Caco-2 (cell line): ENCODE measurements around the gene PRR3. TPM values are rescaled to one million over a fixed set of nuclear protein-coding genes. Genes with fewer than 3 reads are reported as not detected.

Experiments used
- BruUV-seq: library from RNA; stranded (reverse); fragments of 400-500 nt; replicated peaks from 2 replicates; lab custom pipeline; 2021; lab: Mats Ljungman, UMichigan
- CTCF ChIA-PET: fragments of 300-600 bp; sonication (Branson Sonifier 250); formaldehyde crosslinking; loops from one replicate; lab custom pipeline; 2022; ENCODE audit warnings: antibody characterized with exemption; lab: Charles Lee
- POLR2A ChIA-PET: fragments of 300-600 bp; sonication (Branson Sonifier 250); formaldehyde crosslinking; loops from one replicate; lab custom pipeline; 2022; ENCODE audit warnings: antibody characterized with exemption; lab: Charles Lee
- DNase-seq, 2 experiments: peaks; one replicate each; pipeline versions ENCODE4 v3.0.0 to v3.0.0-alpha.2; 2020 to 2022
- H3K27me3 ChIP-seq: replicated peaks from 2 replicates; pipeline ENCODE4 v1.6.0; 2011; ENCODE audit warnings: low read length; ENCODE audit not compliant: control insufficient read depth, insufficient read depth
- H3K36me3 ChIP-seq: 2 replicates; pipeline ENCODE4 v1.5.1; 2011; ENCODE audit warnings: low read length; ENCODE audit not compliant: control insufficient read depth, insufficient read depth
- H3K4me1 ChIP-seq: fragments of 250-450 bp; sonication (Bioruptor Pico); 2 replicates; pipeline ENCODE4 v1.5.1; 2020; ENCODE audit warnings: mild to moderate bottlenecking
- H3K4me3 ChIP-seq: 2 replicates; pipeline ENCODE4 v1.5.1; 2011; ENCODE audit warnings: low read depth, mild to moderate bottlenecking, control low read depth, low read length
- H3K9me3 ChIP-seq: fragments of 250-450 bp; sonication (Bioruptor Pico); 2 replicates; pipeline ENCODE4 v1.5.1; 2020; ENCODE audit warnings: mild to moderate bottlenecking, moderate library complexity
- H3K27ac Mint-ChIP-seq: one replicate; pipeline ENCODE4 v1.8.0; 2022; ENCODE audit warnings: mixed read lengths; ENCODE audit not compliant: unreplicated experiment
- H3K27me3 Mint-ChIP-seq: one replicate; pipeline ENCODE4 v1.8.0; 2022; ENCODE audit warnings: mixed read lengths; ENCODE audit not compliant: insufficient read depth, unreplicated experiment
- H3K36me3 Mint-ChIP-seq: one replicate; pipeline ENCODE4 v1.8.0; 2022; ENCODE audit warnings: mild to moderate bottlenecking, mixed read lengths; ENCODE audit not compliant: insufficient read depth, unreplicated experiment
- H3K4me1 Mint-ChIP-seq: one replicate; pipeline ENCODE4 v1.8.0; 2022; ENCODE audit warnings: low read depth, mixed read lengths; ENCODE audit not compliant: unreplicated experiment
- H3K4me3 Mint-ChIP-seq: one replicate; pipeline ENCODE4 v1.8.0; 2022; ENCODE audit warnings: mild to moderate bottlenecking, moderate library complexity, mixed read lengths; ENCODE audit not compliant: unreplicated experiment
- H3K9me3 Mint-ChIP-seq: one replicate; pipeline ENCODE4 v1.8.0; 2022; ENCODE audit warnings: mixed read lengths; ENCODE audit not compliant: unreplicated experiment
- intact Hi-C: fragments of 100-400 bp; cut with micrococcal nuclease; formaldehyde crosslinking; loops from one replicate; pipeline ENCODE4 v1.10.0; 2022; ENCODE audit not compliant: unreplicated experiment
- total RNA-seq: library from RNA; stranded (reverse); gene quantifications from 2 replicates; pipeline ENCODE4 v1.2.3, GENCODE V29; 2022
- TF ChIP-seq, protein P1 (sequence below), 2 experiments: fragments of 200-600 bp in 1 of 2; IDR thresholded peaks; 1 replicate in 1 of 2; 2 replicates in 1 of 2; pipeline versions ENCODE4 v1.5.1 to v1.8.0; 2011 to 2022; ENCODE audit warnings: antibody characterized with exemption in 1 of 2, control low read depth in 1 of 2, inconsistent platforms in 1 of 2, low read depth in 1 of 2, low read length in 1 of 2, mild to moderate bottlenecking in 1 of 2, moderate library complexity in 1 of 2; ENCODE audit not compliant: insufficient read depth in 1 of 2, severe bottlenecking in 1 of 2, unreplicated experiment in 1 of 2

Gene PRR3
- total RNA-seq, 1 experiment from 2014 or later = 20.3 TPM

DNA sequence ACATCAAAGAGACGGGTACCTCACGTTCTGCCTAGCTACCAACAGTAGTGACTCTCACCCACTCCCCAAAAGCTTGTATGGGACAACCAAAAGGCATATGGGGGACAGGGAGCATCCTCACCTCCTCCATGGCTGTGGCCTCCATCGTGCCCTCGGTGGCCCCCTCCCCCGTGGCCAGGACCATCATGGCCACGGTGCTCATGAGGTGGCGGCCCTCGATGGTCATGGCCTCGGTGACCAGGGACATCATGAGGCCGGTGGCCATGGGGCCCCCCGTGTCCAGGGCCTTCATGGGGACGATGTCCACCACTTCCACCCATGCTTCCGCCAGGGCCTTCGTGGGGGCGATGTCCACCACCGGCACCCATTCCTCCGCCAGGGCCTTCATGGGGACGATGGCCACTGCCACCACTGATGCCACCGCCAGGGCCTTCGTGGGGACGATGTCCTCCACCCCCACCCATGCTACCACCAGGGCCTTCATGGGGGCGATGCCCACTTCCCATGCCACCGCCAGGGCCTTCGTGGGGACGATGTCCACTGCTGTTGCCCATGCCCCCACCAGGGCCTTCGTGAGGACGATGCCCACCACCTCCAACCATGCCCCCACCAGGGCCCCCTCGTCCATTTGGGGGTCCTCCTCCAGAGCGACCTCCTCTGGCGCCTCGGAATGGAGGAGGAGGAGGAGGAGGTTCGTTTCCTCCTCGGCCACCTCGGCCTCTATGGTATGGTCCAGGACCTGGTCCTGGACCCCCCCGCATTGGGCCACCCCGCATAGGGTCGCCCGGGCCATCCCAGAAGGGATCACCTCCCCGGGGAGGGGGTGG lies 44.9 kb downstream of the PRR3 start:
- Histone ChIP-seq H3K36me3 (peaks cover 11% of the 10 kb centered on the region), H3K4me1 (no peaks in the 10 kb centered on the region), H3K4me3 (no peak overlapping the region), H3K9me3 (no peaks in the 10 kb centered on the region), H3K27me3 (no peaks in the 10 kb centered on the region)
- TF ChIP-seq, protein P1, sequence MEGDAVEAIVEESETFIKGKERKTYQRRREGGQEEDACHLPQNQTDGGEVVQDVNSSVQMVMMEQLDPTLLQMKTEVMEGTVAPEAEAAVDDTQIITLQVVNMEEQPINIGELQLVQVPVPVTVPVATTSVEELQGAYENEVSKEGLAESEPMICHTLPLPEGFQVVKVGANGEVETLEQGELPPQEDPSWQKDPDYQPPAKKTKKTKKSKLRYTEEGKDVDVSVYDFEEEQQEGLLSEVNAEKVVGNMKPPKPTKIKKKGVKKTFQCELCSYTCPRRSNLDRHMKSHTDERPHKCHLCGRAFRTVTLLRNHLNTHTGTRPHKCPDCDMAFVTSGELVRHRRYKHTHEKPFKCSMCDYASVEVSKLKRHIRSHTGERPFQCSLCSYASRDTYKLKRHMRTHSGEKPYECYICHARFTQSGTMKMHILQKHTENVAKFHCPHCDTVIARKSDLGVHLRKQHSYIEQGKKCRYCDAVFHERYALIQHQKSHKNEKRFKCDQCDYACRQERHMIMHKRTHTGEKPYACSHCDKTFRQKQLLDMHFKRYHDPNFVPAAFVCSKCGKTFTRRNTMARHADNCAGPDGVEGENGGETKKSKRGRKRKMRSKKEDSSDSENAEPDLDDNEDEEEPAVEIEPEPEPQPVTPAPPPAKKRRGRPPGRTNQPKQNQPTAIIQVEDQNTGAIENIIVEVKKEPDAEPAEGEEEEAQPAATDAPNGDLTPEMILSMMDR (IDR thresholded peaks at IDR 0.05; ENCODE audit: insufficient read depth in 1 of 2, low read depth in 1 of 2, low read length in 1 of 2, severe bottlenecking in 1 of 2, unreplicated experiment in 1 of 2) = no peak
- no peak for DNase-seq
- Mint-ChIP-seq H3K27ac (no peak overlapping the region), H3K4me3 (no peak overlapping the region), H3K27me3 (no peaks in the 10 kb centered on the region), H3K36me3 (peaks cover 95% of the 10 kb centered on the region), H3K9me3 (no peaks in the 10 kb centered on the region), H3K4me1 (no peaks in the 10 kb centered on the region)
- intact Hi-C loops = no loop called here
- no TSS peak for BruUV-seq
- ChIA-PET POLR2A (no interaction called here), CTCF (no interaction called here)

GRCh38 chr6:30603961-30604360 lies 46.9 kb downstream of the PRR3 start:
- BruUV-seq = no TSS peak
- Histone ChIP-seq H3K36me3 (peaks cover 13% of the 10 kb centered on the region), H3K4me3 (no peak overlapping the region)

GRCh38 chr6:30610065-30610464 lies 53.0 kb downstream of the PRR3 start:
- DNase-seq = no peak
- H3K4me3 Mint-ChIP-seq = no peak overlapping the region
- H3K27me3 Mint-ChIP-seq = no peaks in the 10 kb centered on the region
- H3K4me3 ChIP-seq = no peak overlapping the region
- H3K27ac Mint-ChIP-seq = no peak overlapping the region
- peaks cover 4% of the 10 kb centered on the region for H3K36me3 ChIP-seq
- CTCF ChIA-PET = no interaction called here
- TF ChIP-seq, protein P1 (IDR thresholded peaks at IDR 0.05; ENCODE audit: insufficient read depth in 1 of 2, low read depth in 1 of 2, low read length in 1 of 2, severe bottlenecking in 1 of 2, unreplicated experiment in 1 of 2) = no peak
- POLR2A ChIA-PET = interaction anchor here (1.0 kb wide), 1 partner anchor 9 kb away, joined by 4 read pairs; no protein-coding TSS in a partner anchor
- peaks cover 90% of the 10 kb centered on the region for H3K36me3 Mint-ChIP-seq
- H3K4me1 ChIP-seq = no peaks in the 10 kb centered on the region
- peaks cover 14% of the 10 kb centered on the region for H3K4me1 Mint-ChIP-seq
- no peaks in the 10 kb centered on the region for H3K27me3 ChIP-seq
- BruUV-seq = no TSS peak
- no peaks in the 10 kb centered on the region for H3K9me3 Mint-ChIP-seq
- H3K9me3 ChIP-seq = no peaks in the 10 kb centered on the region
- intact Hi-C loops = no loop called here

More at GRCh38 chr6:30603961-30604360, 46.9 kb downstream of the PRR3 start:
- CTCF ChIA-PET = no interaction called here
- peaks cover 95% of the 10 kb centered on the region for H3K36me3 Mint-ChIP-seq
- intact Hi-C loops = no loop called here
- Histone ChIP-seq H3K4me1 (no peaks in the 10 kb centered on the region), H3K9me3 (no peaks in the 10 kb centered on the region), H3K27me3 (no peaks in the 10 kb centered on the region)
- POLR2A ChIA-PET = interaction anchor here (0.6 kb wide), 1 partner anchor 11 kb away, joined by 8 read pairs; no protein-coding TSS in a partner anchor
- TF ChIP-seq, protein P1 (IDR thresholded peaks at IDR 0.05; ENCODE audit: insufficient read depth in 1 of 2, low read depth in 1 of 2, low read length in 1 of 2, severe bottlenecking in 1 of 2, unreplicated experiment in 1 of 2) = no peak
- no peaks in the 10 kb centered on the region for H3K4me1 Mint-ChIP-seq
- H3K4me3 Mint-ChIP-seq = no peak overlapping the region
- H3K27me3 Mint-ChIP-seq = no peaks in the 10 kb centered on the region
- H3K9me3 Mint-ChIP-seq = no peaks in the 10 kb centered on the region
- DNase-seq = no peak
- no peak overlapping the region for H3K27ac Mint-ChIP-seq
